ENCODE data around the gene TLL2. TPM values are rescaled to one million over a fixed set of nuclear protein-coding genes. Genes with fewer than 3 reads are reported as not detected.

The TLL2 gene
- polyA plus RNA-seq, 2 of the 4 experiments (the other 2 are of a cell fraction) = 0.08 to 0.13 TPM

- no peak for TF ChIP-seq PBX3 (IDR thresholded peaks at IDR 0.05)
Measured at GRCh38 chr10:96317067-96317833, 196.5 kb downstream of the TLL2 start (continued).

Other genes starting within 250 kb of the TLL2 start
- gene BLNK, start 242.4 kb downstream of the TLL2 start, polyA plus RNA-seq (2011; rRNA removed) = not detected in 2 replicates
- gene BLNK, start 242.4 kb downstream of the TLL2 start, polyA plus RNA-seq (2017; fragmentation: RNase III; extraction: RNeasy Plus Mini Kit Qiagen cat#74134 plus additional on column Dnase treatment) = not detected in 3 replicates
- gene DNTT, start 209.5 kb downstream of the TLL2 start, polyA plus RNA-seq (2011; rRNA removed) = not detected in 2 replicates
- gene DNTT, start 209.5 kb downstream of the TLL2 start, polyA plus RNA-seq (2017; fragmentation: RNase III; extraction: RNeasy Plus Mini Kit Qiagen cat#74134 plus additional on column Dnase treatment) = 0.04 TPM in 1 of 3 replicates, not detected in the others
- not detected in 2 replicates for gene OPALIN, start 154.9 kb downstream of the TLL2 start, polyA plus RNA-seq (2011; rRNA removed)
- gene OPALIN, start 154.9 kb downstream of the TLL2 start, polyA plus RNA-seq (2017; fragmentation: RNase III; extraction: RNeasy Plus Mini Kit Qiagen cat#74134 plus additional on column Dnase treatment) = not detected in 3 replicates
- 78.2 and 138 TPM in 2 replicates for gene TM9SF3, start 73.1 kb upstream of the TLL2 start, polyA plus RNA-seq (2011; rRNA removed)
- 88.9 to 92.9 TPM (median 92.3 TPM) in 3 replicates for gene TM9SF3, start 73.1 kb upstream of the TLL2 start, polyA plus RNA-seq (2017; fragmentation: RNase III; extraction: RNeasy Plus Mini Kit Qiagen cat#74134 plus additional on column Dnase treatment)
- 3.0 and 3.2 TPM in 2 replicates for gene PIK3AP1, start 206.6 kb upstream of the TLL2 start, polyA plus RNA-seq (2011; rRNA removed)
- gene PIK3AP1, start 206.6 kb upstream of the TLL2 start, polyA plus RNA-seq (2017; fragmentation: RNase III; extraction: RNeasy Plus Mini Kit Qiagen cat#74134 plus additional on column Dnase treatment) = 1.1 to 1.9 TPM (median 1.6 TPM) in 3 replicates